HG02840 (cell line): ENCODE data around the gene FZR1.
"Not testable (repeated sequence)": the region's sequence is repeated elsewhere in the genome, so short reads cannot be mapped to it uniquely, and the experiment has no call there.

Experiments
- ATAC-seq: cut with Tn5 transposase; IDR thresholded peaks from one replicate; pipeline ENCODE4 v1.9.1; 2021; ENCODE audit warnings: mild to moderate bottlenecking, moderate library complexity, moderate number of reproducible peaks; ENCODE audit not compliant: unreplicated experiment, low FRiP score

FZR1 gene

GRCh38 chr19:3527238-3527910, 21.3 kb downstream of the FZR1 start:
- no peak for ATAC-seq

- ATAC-seq = no peak
Observed at GRCh38 chr19:3528080-3528479, 22.0 kb downstream of the FZR1 start.

- no peak for ATAC-seq
Observed at GRCh38 chr19:3528539-3529211, 22.6 kb downstream of the FZR1 start.

GRCh38 chr19:3529299-3529698, 23.2 kb downstream of the FZR1 start:
- ATAC-seq = not testable (repeated sequence)

- no peak for ATAC-seq
Observed at GRCh38 chr19:3530389-3530788, 24.3 kb downstream of the FZR1 start.

- ATAC-seq = no peak
Observed at GRCh38 chr19:3531716-3532115, 25.6 kb downstream of the FZR1 start.

- no peak for ATAC-seq
Observed at GRCh38 chr19:3532154-3532786, 26.2 kb downstream of the FZR1 start.

GRCh38 chr19:3533033-3533432, 26.9 kb downstream of the FZR1 start:
- no peak for ATAC-seq

GRCh38 chr19:3533563-3534216, 27.6 kb downstream of the FZR1 start:
- no peak for ATAC-seq

- no peak for ATAC-seq
Observed at GRCh38 chr19:3534375-3535234, 28.5 kb downstream of the FZR1 start.

- no peak for ATAC-seq
Observed at GRCh38 chr19:3535235-3535535, 29.1 kb downstream of the FZR1 start.

- no peak for ATAC-seq
Observed at GRCh38 chr19:3535563-3535965, 29.5 kb downstream of the FZR1 start.

- no peak for ATAC-seq
Observed at GRCh38 chr19:3535981-3536380, 29.9 kb downstream of the FZR1 start.

GRCh38 chr19:3536429-3537100, 30.5 kb downstream of the FZR1 start:
- ATAC-seq = no peak

GRCh38 chr19:3537101-3537437, 31.0 kb downstream of the FZR1 start:
- ATAC-seq = no peak

GRCh38 chr19:3537438-3538240, 31.5 kb downstream of the FZR1 start:
- no peak for ATAC-seq

- ATAC-seq = no peak
Observed at GRCh38 chr19:3538258-3538929, 32.3 kb downstream of the FZR1 start.

GRCh38 chr19:3538965-3539755, 33.0 kb downstream of the FZR1 start, which contains the start of gene TEKTIP1:
Gene TEKTIP1, plus strand, starts transcription at chr19:3539174. Its CDS starts 4 bp downstream, at chr19:3539178.
- no peak for ATAC-seq
